HG02678 (cell line): Measurements from ENCODE around the gene FAM222A.

Experiments used
- ATAC-seq: cut with Tn5 transposase; IDR thresholded peaks from one replicate; pipeline ENCODE4 v1.9.1; 2021; ENCODE audit warnings: mild to moderate bottlenecking, moderate library complexity; ENCODE audit not compliant: unreplicated experiment

FAM222A gene

DNA sequence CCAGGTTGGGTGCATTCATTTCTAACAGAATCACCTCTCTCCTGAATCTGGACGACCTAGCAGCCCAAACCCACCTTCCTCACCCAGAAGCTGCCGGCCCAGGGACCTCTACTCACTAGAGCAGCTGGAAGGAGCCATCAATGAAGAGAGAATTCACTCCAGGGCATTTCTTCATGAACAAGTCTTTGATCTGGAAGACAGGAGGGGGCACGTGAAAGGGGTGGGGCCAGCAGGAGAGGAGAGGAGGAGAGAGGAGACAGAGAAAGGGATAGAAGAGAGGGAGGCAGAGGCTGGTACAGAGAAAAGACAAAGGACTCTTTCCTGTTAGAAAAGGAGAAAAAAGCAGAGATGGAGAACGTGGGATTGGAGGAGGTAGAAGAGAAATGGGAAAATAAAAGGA, 79.8 kb downstream of the FAM222A start:
- no peak for ATAC-seq

- no peak for ATAC-seq
Measured at GRCh38 chr12:109793826-109794501, 80.3 kb downstream of the FAM222A start.

DNA sequence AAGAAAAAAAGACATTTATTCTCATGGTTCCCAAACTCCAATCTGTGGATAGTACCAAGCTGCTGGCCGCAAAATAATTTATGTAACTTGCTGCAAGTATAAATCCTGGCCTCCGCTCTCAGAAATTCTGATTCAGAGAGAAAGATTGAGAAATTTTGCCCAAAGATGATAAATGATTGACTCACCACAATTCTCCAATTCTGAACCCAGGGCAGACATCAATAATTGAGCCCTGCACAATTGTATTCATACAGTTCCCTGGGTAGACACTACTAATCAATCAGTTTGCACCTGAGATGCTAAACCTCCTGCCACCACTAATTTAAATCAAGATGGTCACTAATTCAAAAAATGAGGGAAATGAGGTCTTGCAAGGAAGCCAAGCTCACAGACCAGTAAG, 81.4 kb downstream of the FAM222A start:
- no peak for ATAC-seq

- ATAC-seq: no peak
Measured at GRCh38 chr12:109796057-109796456, 82.4 kb downstream of the FAM222A start.

DNA sequence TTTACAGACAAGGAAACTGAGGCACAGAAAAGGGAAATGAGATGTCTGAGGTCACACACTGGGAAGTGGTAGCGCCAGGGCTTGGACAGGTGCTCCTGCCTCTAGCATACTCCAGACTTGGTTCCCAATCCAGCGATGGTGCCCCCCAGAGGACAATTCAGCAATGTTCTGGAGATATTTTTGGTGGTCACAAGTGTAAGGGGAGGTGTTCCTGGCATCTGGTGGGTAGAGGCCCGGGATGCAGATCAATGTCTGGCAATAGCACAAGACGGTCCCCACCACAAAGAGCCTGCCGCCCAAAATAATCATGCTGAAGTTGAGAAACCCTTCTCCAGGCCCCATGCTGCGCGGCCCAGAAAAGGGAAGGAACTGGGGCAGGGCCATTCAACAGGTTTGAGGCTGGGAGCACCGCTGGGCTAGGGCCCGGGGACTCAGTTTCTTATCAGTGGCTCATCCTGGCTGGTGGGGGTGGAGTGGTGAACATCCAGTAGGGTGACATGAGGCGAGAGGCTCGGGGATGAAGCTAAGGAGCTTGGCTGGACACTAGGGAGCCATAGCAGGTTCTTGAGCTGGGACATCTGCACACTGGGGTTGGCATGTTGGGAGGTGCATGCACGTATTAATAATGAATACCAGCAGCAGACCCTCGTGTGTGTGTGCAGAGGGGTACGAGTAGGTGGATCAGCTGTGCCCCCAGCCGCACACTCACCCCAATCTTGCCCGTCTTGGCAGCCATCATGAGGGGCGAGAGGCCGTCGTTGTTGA, 84.5 kb downstream of the FAM222A start:
- ATAC-seq: no peak

- no peak for ATAC-seq
Measured at GRCh38 chr12:109798691-109799090, 85.1 kb downstream of the FAM222A start.

DNA sequence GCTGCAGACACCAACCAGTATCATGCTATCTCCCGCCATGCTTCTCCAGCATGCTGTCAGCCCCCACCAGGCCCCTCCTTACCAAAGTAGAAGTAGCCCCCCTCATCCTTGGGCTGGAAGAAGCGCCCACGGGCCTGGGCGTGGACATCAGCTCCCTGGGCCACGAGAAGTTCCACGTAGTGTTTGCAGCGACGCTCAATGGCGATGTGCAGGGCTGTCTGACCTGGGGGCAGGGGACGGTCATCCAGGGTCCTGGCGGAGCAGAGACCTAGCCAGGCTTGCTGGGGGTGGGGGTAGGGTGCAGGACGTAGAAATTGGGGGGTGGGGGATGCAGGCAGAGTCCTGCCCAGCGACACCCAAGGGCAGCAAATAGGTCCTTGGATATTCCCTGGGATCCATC, 86.9 kb downstream of the FAM222A start:
- no peak for ATAC-seq

- ATAC-seq: no peak
Measured at GRCh38 chr12:109802828-109803227, 89.2 kb downstream of the FAM222A start.

DNA sequence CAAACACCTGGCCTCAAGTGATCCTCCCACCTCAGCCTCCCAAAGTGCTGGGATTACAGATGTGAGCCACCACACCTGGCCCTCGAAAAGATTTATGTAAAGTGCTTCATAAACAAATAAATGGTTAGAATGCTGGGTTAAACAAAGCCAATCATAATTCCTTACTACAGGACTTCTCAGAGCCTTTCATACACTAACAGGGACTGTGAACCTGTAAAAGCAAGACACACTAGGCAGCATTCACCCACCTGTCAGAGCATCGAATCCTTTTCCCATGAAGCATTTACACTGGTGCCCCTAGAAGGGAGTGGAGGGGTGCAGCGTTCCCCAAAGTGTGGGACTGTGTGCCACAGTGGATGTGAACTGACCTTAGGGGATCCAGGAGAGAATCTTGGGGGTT, 90.1 kb downstream of the FAM222A start:
- no peak for ATAC-seq

DNA sequence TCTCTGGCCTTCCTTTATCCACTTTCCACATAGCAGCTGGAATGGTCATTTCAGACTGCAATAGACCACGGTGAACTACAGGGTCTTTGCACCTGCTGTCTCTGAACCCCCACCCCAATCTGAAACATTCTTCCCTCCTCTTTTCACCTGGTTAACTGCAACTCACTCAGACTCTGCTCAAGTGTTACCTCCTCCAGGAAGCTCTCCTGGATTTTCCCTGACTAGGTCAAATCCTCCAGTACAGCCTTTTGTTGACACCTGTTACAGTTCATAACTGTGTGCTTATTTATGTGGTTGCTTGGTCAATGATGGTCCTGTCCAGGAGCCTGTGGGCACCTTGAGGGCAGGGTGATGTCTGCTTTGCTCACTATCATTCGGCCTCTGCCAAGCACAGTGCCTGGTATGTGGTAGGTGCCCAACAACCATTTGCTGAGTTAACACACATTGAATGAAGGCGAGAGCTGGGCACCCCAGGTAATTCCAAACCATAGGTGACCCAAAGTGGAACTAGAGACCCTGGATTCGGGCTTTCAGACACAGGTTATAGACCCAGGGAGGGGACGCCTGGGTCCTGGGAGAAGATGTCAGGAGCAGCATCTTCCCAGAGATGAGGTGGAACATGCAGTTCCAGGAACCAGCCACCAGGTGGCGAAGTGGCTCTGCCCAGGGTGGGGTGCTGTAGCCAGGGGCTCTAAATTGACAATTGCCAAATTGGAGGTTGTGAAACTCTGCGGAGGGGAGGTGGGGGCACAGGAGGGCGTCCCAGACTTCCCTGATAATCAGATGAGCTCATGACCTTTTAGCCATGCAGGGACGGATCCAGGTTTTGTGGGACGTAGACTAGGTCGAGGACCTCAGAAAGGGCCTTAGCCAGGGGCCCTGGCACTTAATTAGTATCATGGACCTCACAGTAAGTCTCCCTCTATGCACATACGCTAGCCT, 91.5 kb downstream of the FAM222A start:
- no peak for ATAC-seq

DNA sequence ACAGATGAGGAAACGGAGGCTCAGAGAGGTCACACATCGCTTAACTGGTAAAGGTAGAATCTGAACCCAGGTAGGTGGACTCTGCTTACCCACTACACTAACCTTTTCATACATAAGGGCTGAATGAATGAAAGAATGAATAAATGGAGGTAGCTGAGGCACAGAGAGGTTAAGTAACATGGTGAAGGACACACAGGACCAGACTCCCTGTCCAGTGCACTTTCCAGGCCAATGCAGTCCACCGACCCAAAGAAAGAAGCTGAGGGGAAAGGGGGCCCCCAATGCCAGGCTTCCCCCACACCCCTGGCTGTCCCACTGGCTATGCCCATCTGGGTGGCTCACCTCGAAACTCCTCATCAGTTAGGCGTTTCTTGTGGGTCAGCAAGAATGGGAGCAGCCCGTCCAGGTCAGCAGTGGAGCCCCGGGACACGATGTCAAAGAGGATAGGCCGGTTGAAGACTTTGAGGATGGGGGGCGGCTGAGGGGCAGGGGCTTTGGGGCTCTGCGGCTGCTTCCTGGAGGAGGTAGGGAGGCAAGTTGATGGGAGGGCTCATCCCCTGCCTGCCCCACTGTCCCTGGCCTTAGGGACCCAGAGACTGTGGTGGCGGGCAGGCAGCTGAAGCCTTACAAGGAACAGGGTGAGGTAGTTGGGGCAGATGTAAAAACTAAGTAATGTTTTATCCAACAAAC, 94.5 kb downstream of the FAM222A start:
- ATAC-seq: no peak

DNA sequence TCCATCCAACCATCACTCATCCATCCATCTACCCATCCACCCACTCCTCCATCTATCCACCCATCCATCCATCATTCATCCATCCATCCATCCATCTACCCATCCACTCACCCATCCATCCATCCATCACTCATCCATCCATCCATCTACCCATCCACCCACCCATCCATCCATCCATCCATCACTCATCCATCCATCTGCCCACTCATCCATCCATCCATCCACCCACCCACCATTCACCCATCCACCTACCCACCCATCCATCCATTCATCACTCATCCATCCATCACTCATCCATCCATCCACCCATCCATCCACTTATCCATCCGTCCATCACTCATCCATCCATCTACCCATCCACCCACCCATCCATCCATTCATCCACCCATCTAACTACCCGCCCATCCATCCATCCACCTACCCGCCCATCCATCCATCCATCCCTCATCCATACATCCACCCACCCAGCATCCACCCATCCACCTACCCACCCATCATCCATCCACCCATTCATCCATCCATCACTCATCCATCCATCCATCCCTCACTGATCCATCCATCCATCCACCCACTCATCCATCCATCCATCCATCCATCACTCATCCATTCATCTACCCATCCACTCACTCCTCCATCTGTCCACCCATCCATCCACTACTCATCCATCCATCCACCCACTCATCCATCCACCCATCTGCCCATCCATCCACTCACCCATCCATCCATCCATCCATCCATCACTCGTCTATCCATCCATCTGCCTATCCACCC, 95.4 kb downstream of the FAM222A start:
- ATAC-seq: no peak

DNA sequence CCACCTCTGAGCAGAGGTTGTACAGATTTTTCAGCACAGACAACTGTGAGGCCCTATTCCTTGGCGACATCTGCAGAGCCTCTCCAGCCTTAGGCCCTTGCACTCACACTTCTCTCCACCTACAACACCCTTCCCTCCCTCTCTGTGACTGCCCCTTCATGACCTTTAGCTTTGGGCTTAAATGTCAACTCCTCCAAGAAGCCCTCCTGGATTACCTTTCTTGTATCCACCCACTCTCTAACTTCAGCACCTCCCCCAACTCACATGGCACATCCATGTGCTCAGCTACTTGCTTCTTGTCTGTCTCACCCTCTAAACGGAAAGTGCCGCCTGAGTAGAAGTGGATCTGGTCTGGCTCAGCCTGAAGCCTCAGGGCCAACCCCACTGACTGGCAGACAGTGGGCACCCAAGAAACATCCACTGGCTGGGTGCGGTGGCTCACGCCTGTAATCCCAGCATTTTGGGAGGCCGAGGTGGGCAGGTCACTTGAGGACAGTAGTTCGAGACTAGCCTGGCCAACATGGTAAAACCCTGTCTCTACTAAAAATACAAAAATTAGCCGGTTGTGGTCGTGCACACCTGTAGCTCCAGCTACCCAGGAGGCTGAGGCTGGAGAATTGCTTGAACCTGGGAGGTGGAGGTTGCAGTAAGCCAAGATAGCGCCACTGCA, 97.5 kb downstream of the FAM222A start:
- no peak for ATAC-seq

DNA sequence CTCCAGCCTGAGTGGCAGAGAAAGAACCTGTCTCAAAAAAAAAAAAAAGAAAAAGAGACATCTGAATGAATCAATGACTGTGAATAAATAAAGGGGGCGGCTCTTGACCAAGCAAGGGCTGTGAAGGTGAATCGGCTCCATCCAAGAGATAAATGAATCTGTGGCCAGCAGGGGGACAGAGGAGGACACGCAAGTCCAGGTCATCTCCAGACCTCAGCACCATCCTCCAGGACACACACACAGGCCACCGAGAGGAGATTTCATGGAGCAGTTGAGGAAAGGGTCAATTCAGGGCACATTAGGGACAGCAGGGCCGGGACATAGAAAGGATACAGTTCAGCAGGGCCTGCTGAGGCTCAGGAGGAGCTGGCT, 98.0 kb downstream of the FAM222A start:
- no peak for ATAC-seq

DNA sequence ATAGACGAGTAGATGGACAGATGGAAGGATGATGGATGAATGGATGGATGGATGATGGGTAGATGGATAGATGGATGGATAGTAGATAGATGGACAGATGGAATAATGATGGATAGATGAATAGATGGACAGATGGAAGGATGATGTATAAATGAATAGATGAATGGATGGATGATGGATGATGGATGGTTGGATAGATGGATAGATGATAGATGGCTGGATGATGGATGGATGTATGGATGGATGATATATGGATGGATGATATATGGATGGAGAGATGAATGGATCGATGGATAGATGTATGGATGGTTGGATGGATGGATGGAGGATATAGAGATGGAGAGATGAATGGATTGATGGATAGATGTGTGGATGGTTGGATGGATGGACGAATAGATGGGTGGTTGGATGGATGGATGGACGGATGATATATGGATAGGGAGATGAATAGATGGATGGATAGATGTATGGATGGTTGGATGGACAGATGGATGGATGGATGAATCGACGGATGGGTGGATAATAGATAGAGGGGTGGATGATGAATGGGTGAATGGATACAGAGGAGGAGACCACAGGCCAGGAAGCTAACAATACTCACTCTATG, 100.3 kb downstream of the FAM222A start:
- ATAC-seq: no peak

DNA sequence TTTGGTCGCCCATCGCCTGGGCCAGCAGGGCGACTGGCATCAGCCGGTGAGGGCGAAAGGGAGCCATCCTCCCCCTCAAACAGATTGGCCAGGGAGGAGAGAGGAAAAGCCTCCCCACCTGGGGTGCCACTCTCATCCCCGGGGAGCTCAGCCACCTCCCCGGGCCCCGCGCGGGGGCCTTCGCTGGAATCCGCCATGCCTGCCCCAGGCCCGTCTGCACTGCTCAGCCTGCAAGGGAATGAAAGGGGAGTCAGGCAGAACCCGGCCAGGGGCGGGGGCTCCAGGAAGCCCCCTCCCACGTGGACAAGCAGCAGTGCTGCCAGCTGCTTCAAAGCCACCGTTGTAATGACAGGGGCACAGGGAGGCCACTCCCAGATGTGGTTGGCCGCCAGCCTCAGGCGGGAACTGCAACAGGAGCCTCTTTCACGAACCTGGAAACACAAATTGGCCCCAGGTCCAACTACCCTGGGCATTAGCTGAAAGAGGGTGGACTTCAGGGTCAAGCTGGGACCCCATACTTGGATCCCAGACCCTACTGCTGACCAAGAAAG, 101.0 kb downstream of the FAM222A start:
- ATAC-seq: no peak

- ATAC-seq: no peak
Measured at GRCh38 chr12:109815225-109815624, 101.6 kb downstream of the FAM222A start.

- no peak for ATAC-seq
Measured at GRCh38 chr12:109815757-109816617, 102.4 kb downstream of the FAM222A start.
